Lower leg skin (tissue), 3 donors: ENCODE results near the gene IDH2.

Experiments
- CTCF ChIP-seq, 3 donors: fragments of 450-650 bp; IDR thresholded peaks; one replicate each; pipeline ENCODE4 v1.5.1; 2016; ENCODE audit warnings: antibody characterized with exemption in 3 of 3, mild to moderate bottlenecking in 3 of 3, moderate library complexity in 2 of 3
- POLR2A ChIP-seq, 2 donors: fragments of 450-650 bp; IDR thresholded peaks; one replicate each; pipeline ENCODE4 v1.6.1; 2016 to 2017; ENCODE audit warnings: antibody characterized with exemption in 2 of 2, mild to moderate bottlenecking in 1 of 2, moderate library complexity in 1 of 2

GRCh38 chr15:90138071-90138833, 36.0 kb upstream of the IDH2 start:
- no peak for TF ChIP-seq POLR2A (IDR thresholded peaks at IDR 0.05)
- TF ChIP-seq CTCF (IDR thresholded peaks at IDR 0.05), result no peak
